HG02759 (cell line): ENCODE measurements around the gene CORO1C.

Experiments used
- ATAC-seq: cut with Tn5 transposase; IDR thresholded peaks from one replicate; pipeline ENCODE4 v1.9.1; 2021; ENCODE audit warnings: mild to moderate bottlenecking, moderate library complexity; ENCODE audit not compliant: unreplicated experiment

The CORO1C gene

DNA sequence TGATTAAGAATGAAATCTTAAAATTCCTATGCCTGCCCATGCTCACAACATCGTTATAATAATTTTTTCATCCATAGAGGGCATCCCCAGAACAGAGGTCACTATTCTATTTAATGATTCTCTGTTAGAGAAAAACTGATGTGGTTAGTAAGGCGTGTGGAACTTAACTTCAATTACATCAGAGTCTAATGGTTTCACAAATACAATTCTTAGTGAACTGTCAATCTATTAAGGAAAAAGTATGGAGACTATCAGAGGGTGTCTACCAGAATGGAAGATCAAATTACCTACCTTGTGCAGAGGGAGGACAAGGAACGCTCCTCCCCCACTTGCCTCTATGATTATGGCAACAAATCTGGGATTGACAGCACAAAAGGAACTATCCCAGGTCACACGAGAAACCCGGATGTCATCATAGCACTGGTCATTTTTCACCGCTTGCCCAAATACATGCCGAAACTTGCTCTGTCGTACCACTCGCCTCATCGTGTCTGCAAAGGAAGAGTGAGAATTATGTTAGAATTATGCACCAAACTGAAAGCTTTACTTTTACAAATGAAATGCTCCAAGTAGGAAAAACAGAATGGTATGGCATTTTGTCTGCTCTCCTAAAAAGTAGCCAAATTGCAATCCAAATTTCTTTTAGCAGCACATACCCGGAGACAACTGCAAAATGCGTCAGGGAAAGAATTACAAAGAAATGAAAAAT lies 30.3 kb downstream of the CORO1C start:
- no peak for ATAC-seq

DNA sequence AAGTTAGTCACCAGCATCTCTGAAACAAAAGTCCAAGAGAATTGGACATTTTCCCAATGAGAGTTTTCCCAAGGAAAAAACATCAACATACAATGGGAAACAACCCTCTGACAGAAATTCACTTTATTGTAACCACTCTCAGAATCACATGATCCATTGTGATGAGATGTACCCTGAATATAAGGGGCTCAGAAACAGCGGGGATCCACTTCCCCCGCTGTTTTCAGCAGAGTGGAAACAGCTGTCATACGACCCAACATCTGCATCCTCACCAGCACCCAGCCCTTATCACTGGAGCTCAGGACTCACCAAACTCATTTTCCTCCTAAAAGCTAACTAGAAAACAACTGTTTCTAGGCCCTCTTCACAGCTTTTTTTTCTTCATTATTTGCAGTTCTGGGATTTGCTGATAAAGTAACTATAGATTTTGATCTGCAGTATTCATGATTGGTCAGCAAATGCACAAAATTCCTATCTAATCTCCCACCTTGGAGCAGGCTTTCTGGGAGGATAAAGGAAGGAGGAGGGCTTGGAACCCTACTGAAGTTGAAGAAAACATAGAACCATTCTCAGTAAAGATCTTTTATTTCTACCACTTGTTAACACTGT lies 31.3 kb downstream of the CORO1C start:
- ATAC-seq, result no peak

DNA sequence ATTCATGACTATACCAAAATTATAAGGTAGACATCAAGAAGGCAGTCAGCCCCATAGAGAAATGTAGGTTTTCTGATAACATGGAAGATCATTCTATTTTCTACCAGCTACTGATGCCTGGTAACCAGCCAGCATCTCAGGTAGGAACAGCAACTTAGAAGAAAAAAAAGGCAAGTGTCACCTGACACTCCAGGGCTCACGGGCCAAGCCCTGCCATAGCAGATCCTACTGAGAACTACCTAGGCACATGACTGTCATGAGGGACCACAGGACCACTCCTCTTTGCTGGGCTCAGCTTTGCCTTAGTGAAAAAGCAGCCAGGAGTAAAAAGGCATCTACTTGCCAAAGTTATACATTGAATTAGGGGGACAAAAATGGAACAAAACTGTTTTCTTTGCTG lies 33.4 kb downstream of the CORO1C start:
- no peak for ATAC-seq

DNA sequence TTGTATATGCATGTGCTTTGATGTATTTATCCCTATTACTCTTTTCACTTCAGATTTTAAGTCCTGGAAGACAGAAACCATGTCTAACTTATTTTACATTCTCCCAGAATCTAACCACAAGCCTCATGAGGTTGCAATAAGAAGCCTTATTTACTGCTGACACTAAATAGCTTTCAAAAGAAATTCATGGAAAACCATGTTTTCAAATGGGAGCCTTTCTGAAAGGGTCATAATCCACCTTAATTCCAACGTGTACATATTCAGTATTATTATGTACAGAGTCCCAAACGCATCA lies 34.4 kb downstream of the CORO1C start:
- ATAC-seq, result no peak

DNA sequence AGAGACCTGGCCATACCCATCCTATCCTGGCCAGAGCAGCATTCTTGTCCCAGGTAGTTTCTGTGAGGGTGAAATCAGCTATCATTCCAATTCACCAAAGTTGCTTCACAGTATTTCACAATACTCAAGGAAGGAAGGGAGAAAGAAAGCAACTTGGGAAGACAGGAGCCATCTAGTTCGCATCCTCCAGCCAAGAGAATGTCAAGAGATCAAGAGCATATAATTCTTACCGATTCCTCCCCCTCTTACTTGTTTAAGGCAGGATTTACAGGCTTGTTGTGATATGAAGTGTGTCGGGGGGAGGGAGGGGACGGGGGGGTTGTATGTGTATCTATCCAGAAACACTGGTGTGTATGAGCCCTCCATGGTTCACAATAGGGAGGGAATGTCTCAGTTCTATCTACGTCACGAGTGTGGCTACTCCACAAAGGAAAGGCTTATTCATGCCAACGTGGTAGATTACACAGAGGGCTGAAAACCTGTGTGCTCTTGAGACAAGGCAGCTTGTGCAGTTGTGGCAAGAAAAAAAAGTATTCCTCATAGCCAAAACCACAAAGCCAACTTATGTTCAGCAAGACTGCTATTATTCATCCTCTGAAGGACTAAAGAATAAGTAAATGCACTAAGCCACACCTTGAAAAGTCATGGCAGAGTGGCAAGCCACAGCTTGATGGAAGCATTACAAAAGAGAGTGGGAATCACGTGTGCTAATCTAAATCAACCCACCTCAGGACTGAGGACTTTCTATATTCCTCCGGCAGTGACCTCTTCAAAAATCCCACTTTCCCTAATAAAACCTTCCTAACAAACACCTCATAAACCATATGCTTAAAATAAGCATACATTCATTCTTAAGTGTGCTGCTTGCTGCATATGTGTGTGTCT lies 35.0 kb downstream of the CORO1C start:
- ATAC-seq, result no peak

DNA sequence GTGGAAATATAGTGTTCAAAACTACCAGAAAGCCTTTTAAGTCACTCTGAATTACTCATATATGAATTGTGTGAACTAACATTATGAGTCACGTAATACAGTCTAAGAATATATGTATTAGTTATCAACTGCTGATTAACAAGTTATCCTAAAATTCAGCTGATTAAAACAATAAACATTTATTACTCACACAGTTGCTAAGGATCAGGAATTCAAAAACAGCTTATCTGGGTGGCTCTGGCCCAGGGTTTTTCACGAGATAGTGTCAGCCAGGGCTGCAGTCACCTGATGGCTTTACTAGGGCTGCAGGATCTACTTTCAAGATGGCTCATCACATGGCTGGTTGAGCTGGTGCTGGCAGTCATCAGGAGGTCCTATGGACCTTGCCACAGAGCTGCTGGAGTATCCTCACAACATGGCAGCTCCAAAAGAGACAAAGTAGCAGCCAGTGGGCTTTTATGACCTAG lies 36.5 kb downstream of the CORO1C start:
- ATAC-seq, result no peak

DNA sequence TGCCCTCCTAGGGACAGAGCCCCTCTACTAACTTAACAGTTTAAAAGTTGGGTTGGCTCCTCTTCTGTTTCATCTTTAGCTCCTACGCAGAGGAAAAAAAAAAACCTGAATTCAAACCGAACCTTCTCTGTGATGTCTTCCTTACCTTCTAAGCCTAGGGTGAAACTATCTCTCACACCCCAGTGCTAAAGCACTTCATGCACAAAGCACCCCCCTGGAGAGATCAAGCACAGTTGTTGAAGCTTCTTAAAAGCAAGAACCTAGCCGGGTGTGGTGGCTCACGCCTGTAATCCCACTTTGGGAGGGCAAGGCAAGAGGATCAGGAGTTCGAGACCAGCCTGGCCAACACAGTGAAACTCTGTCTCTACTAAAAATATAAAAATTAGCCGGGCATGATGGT lies 37.6 kb downstream of the CORO1C start:
- no peak for ATAC-seq

- no peak for ATAC-seq
Observed at GRCh38 chr12:108693186-108693730, 38.1 kb downstream of the CORO1C start.

- peak; percentile 16 for ATAC-seq
Observed at GRCh38 chr12:108691998-108692808, 39.1 kb downstream of the CORO1C start.

DNA sequence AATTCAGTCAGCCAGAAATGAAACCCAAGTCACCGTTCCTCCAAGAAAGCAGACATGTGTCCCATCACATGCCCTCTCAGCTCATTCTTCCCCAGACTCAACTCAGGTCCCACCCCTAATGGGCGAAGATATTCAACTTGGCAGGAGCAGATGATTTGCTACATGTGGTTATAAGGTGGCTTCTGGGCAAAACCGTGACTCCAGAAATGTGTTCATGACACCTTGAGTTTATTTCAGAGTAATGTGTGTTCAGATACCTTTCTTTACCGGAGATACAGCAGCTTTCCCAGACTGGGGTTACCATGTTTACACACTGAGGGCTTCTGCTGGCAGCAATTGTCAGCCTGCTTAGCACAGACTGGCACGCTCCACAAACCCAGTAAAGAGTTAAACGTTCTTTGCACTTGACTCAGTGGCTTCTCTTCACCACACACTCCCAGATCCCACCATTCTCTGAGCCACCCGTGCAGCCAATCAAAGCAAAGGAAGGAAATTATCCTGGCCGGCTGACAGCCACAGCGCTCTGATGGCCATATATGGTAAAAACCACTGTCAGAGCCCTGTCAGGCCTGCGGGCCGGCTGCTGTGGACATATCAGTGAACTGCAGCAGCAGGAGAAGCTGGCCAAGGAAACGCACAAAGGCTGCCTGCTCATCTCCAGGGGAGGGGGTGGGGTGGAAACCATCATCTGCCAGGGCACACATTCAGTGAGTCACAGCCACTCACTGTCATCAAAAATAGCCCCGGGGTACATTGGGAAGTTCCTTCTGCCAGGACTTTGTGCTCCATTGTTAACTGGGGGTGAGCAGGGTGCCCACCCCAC lies 39.9 kb downstream of the CORO1C start:
- ATAC-seq, result peak; percentile 71

GRCh38 chr12:108690542-108691174 lies 40.7 kb downstream of the CORO1C start:
- no peak for ATAC-seq

GRCh38 chr12:108690191-108690518 lies 41.2 kb downstream of the CORO1C start:
- ATAC-seq, result no peak

DNA sequence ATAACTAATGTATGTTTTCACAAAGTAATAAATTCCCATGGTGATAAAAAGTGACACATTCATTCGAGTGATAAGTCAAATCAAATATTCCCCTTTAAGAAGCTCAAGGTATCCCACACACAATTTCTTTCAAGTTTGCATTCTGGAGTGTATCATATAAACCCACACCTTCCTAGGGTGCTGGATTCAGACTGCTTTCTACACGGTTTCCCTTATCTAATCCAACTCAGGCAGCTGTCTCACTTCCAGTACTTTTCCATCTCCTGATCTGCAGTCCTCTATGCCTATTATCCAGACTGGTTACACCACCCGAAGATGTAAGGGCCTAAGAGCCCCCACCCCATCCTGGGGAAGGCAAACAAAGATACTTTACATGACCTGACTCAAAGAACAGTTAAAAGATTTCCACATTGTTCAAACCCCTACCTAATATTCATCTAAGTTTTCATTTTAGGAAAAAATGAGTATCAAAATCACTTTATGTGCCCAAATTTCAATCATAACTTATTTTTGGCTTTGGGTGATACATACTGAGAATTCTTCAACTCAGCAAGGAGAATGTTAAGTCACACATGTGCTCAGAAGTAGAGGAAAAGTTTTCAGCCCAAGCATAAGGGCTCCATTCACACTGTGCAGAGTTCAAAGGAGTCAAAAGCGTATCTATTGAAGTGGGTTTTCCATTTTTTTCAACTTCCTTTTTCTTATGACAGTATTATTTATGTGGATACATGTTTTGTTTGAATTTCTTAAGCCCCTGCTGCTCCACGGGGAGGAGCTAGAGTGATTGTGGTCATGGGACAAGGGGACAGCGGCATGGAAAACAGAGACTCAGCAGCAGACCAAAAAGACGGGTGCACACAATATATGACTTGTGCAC lies 41.8 kb downstream of the CORO1C start:
- ATAC-seq, result no peak

DNA sequence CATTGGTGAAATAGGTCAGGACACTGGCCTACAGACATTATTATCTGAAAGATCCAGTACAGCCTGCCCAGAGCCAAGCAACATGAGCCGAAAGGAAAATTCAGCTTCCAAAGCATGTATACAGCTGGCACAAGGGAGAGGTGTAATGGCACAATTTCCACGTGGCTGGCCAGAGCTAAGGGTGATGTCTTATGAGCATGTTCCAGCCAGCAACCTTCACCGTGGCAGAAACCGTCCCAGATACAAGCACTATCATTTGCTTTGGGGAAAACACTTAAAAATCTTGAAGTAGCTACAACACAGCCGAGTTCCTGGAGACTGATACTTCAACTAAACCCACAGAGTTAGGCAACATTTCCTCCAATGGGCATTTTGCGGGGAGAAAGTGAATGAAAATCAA lies 44.5 kb downstream of the CORO1C start:
- ATAC-seq, result no peak

- ATAC-seq, result no peak
Observed at GRCh38 chr12:108685469-108686260, 45.7 kb downstream of the CORO1C start.

DNA sequence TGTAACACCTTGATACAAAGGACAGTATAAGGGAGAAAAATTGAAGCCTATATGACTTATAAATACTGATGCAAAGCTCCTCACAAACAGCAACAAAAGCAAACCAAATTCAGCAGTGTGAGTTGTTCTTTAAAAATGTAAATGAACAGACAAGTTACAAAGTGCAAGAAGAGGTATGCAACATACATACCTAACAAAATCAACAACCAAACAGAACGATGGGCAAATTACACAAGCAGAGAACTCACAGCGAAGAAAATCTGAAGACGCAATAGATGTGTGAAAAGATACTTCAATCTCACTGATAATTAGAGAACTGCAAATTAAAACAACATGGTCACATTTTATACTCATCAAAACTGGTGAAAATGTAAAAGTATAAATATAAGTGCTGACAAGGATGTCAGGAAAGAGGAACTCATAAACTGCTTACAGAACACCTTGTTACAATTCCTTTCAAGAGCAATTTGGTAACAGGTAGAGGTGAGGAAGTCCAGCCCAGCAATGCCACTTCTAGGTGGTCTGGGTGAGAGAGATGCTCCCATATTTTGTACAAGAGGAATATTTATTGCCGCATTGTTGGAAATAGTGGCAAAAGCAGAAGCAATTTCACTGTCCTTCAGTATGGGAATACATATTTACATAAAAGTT lies 47.3 kb downstream of the CORO1C start:
- ATAC-seq, result no peak

GRCh38 chr12:108681317-108681716 lies 50.0 kb downstream of the CORO1C start:
- ATAC-seq, result no peak
